Hepatocyte (in vitro differentiated cells): ENCODE results near the gene BCOR. TPM values are rescaled to one million over a fixed set of nuclear protein-coding genes. Genes with fewer than 3 reads are reported as not detected.

ENCODE experiments used
- DNase-seq: peaks from one replicate; pipeline ENCODE4 v3.0.0-alpha.2; 2016; ENCODE audit warnings: low spot score
- H2AFZ ChIP-seq: fragments of 200-600 bp; sonication (generic); 2 replicates; pipeline ENCODE4 v1.6.0; 2016; ENCODE audit warnings: antibody characterized with exemption, mild to moderate bottlenecking
- H3K27ac ChIP-seq: fragments of 200-600 bp; sonication (generic); 2 replicates; pipeline ENCODE4 v1.5.1; 2016; ENCODE audit warnings: mild to moderate bottlenecking
- H3K27me3 ChIP-seq: fragments of 200-600 bp; sonication (generic); 2 replicates; pipeline ENCODE4 v1.6.1; 2016
- H3K36me3 ChIP-seq: fragments of 200-600 bp; sonication (generic); replicated peaks from 2 replicates; pipeline ENCODE4 v1.5.1; 2016; ENCODE audit warnings: low read depth; ENCODE audit not compliant: insufficient read depth
- H3K4me1 ChIP-seq: fragments of 200-600 bp; sonication (generic); 2 replicates; pipeline ENCODE4 v1.5.1; 2016; ENCODE audit warnings: mild to moderate bottlenecking, moderate library complexity; ENCODE audit not compliant: insufficient read depth
- H3K4me2 ChIP-seq: fragments of 200-600 bp; sonication (generic); 2 replicates; pipeline ENCODE4 v1.6.0; 2016
- H3K4me3 ChIP-seq: fragments of 200-600 bp; sonication (generic); 2 replicates; pipeline ENCODE4 v1.5.1; 2016; ENCODE audit warnings: mild to moderate bottlenecking
- H3K79me2 ChIP-seq: fragments of 200-600 bp; sonication (generic); 2 replicates; pipeline ENCODE4 v1.6.0; 2017; ENCODE audit warnings: mild to moderate bottlenecking
- H3K9me2 ChIP-seq: fragments of 200-600 bp; sonication (generic); replicated peaks from 2 replicates; pipeline ENCODE4 v1.6.0; 2017; ENCODE audit warnings: mild to moderate bottlenecking; ENCODE audit not compliant: insufficient read depth
- H3K9me3 ChIP-seq: fragments of 200-600 bp; sonication (generic); 2 replicates; pipeline ENCODE4 v1.5.1; 2016; ENCODE audit warnings: low read depth, mild to moderate bottlenecking
- H4K20me1 ChIP-seq: fragments of 200-600 bp; sonication (generic); 2 replicates; pipeline ENCODE4 v1.6.0; 2016; ENCODE audit warnings: mild to moderate bottlenecking; ENCODE audit not compliant: insufficient read depth, poor library complexity, severe bottlenecking
- EZH2 ChIP-seq: fragments of 200-600 bp; sonication (generic); IDR thresholded peaks from 2 replicates; pipeline ENCODE4 v1.6.1; 2016; ENCODE audit warnings: antibody characterized with exemption, mild to moderate bottlenecking, borderline replicate concordance
- EZH2phosphoT487 ChIP-seq: fragments of 200-600 bp; sonication (generic); IDR thresholded peaks from one replicate; pipeline ENCODE4 v1.6.1; 2018; ENCODE audit warnings: antibody characterized with exemption, mild to moderate bottlenecking, low read depth, moderate library complexity; ENCODE audit not compliant: unreplicated experiment, severe bottlenecking
- WGBS: methylation state at CpG from one replicate; pipeline ENCODE4 v1.1.6; 2016; ENCODE audit warnings: low lambda C conversion rate; ENCODE audit errors: missing lambda C conversion rate; 5-methylcytosine and 5-hydroxymethylcytosine counted together
- polyA plus RNA-seq: library from polyadenylated mRNA; unstranded; fragments of >200 nt; fragmentation: Nextera tagmentation; extraction: Ambion mirVana; gene quantifications from 2 replicates; pipeline ENCODE4 v1.2.1, GENCODE V29; 2016
- total RNA-seq: library from RNA; depleted of rRNA; stranded (reverse); fragments of >200 nt; gene quantifications from 2 replicates; pipeline ENCODE4 v1.2.3, GENCODE V29; 2014
- TF ChIP-seq, protein P1 (sequence below): fragments of 200-600 bp; sonication (generic); IDR thresholded peaks from 2 replicates; pipeline ENCODE4 v1.5.1; 2016; ENCODE audit warnings: antibody characterized with exemption, mild to moderate bottlenecking; ENCODE audit not compliant: poor library complexity

Gene BCOR
- total and polyA plus RNA-seq, 2 experiments from 2014 or later = 13.6 to 22.9 TPM

DNA sequence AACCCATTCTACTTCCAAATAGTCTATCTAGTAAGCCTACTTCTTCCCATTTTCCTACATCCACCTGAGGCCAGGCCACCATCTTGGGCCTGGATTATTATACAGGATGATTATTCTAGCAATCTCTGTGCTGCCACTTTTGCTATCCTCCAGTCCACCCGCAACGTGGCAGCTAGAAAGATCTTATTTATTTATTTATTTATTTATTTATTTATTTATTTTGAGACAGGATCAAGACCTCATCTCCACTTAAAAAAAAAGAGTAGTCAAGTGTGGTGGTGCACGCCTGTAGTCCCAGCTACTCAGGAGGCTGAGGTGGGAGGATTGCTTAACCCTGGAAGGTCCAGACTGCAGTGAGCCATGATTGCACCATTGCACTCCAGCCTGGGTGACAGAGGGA lies 15.2 kb upstream of the BCOR start:
- TF ChIP-seq, protein P1, sequence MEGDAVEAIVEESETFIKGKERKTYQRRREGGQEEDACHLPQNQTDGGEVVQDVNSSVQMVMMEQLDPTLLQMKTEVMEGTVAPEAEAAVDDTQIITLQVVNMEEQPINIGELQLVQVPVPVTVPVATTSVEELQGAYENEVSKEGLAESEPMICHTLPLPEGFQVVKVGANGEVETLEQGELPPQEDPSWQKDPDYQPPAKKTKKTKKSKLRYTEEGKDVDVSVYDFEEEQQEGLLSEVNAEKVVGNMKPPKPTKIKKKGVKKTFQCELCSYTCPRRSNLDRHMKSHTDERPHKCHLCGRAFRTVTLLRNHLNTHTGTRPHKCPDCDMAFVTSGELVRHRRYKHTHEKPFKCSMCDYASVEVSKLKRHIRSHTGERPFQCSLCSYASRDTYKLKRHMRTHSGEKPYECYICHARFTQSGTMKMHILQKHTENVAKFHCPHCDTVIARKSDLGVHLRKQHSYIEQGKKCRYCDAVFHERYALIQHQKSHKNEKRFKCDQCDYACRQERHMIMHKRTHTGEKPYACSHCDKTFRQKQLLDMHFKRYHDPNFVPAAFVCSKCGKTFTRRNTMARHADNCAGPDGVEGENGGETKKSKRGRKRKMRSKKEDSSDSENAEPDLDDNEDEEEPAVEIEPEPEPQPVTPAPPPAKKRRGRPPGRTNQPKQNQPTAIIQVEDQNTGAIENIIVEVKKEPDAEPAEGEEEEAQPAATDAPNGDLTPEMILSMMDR = no peak
- TF ChIP-seq EZH2phosphoT487 (no peak), EZH2 (no peak)
- Histone ChIP-seq H3K9me3 (no peaks in the 10 kb centered on the region), H3K9me2 (no peaks in the 10 kb centered on the region), H3K4me1 (peaks cover 16% of the 10 kb centered on the region), H3K27me3 (no peaks in the 10 kb centered on the region), H3K4me3 (no peak overlapping the region), H3K79me2 (no peaks in the 10 kb centered on the region), H3K36me3 (no peaks in the 10 kb centered on the region), H3K27ac (no peak overlapping the region), H3K4me2 (no peak overlapping the region), H2AFZ (no peak overlapping the region), H4K20me1 (no peaks in the 10 kb centered on the region)
- WGBS = 94% methylated on average over 3 of the region's 3 CpGs
- DNase-seq = no peak

DNA sequence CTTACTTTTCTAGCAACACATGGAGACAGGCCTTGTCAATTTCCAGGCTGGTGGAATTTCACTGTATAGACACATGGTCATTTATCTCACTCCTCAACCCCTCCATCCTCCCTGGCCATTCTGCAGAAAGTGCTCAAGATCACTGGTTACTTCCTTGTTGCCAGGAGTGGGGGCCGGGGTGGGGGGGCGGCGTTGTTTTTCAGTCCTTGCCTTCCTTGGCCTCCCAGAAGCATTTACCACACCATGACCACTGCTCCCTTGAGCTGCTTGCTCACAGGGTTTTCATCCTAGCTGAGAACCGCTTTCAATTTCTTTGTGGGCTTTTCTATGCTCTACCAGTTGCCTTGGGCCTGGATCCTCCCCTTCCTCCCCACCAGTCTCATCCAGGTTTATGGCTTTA lies 14.1 kb upstream of the BCOR start:
- Histone ChIP-seq H2AFZ (no peak overlapping the region), H3K36me3 (no peaks in the 10 kb centered on the region), H3K79me2 (no peaks in the 10 kb centered on the region), H3K9me2 (no peaks in the 10 kb centered on the region), H4K20me1 (no peaks in the 10 kb centered on the region), H3K27ac (no peak overlapping the region), H3K9me3 (no peaks in the 10 kb centered on the region), H3K4me1 (peaks cover 27% of the 10 kb centered on the region), H3K4me3 (no peak overlapping the region), H3K4me2 (no peak overlapping the region), H3K27me3 (no peaks in the 10 kb centered on the region)
- TF ChIP-seq EZH2phosphoT487 = no peak
- no peak for TF ChIP-seq EZH2
- TF ChIP-seq, protein P1 = no peak
- no peak for DNase-seq
- 83% methylated on average over 4 of the region's 4 CpGs for WGBS

DNA sequence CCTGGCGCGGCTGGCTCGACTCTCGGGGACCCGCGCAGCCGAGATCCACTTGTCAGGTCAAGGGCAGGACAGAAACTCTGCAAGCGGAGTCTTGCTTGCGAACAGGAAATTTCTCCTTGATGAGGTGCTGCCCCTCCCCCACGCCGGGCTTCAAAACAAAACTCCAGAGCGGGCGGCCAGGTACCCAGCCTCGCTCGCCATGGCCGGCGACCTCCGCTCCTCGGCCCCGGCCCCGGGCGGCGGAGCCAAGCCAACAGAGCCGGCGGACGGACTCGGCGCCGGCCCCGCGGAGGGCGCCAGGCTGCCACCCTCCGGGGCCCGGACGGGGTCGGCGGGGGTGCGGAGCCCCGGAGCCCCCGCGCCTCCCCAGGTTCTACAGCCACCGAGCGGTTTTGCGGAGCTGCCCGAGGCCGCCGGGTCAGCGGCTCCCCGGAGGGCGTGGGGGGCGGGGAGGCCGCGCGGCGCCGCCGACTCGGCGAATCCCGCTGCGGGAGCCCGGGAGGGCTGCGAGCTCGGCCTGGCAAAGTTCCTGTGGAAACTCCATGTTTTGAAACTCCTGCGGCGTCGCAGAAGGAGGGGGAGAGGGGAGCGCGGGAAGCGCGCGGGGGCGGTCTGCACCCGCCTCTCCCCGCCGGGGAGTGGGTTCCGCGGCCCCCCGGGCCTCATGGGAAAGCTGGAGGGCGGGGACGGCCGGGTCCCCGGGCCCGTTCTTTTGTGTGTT lies 11.7 kb upstream of the BCOR start:
- Histone ChIP-seq H3K27me3 (no peaks in the 10 kb centered on the region), H3K9me3 (no peaks in the 10 kb centered on the region), H3K27ac (peak overlapping the region; percentile 93), H3K9me2 (no peaks in the 10 kb centered on the region), H4K20me1 (no peaks in the 10 kb centered on the region), H2AFZ (peak overlapping the region; percentile 63), H3K36me3 (no peaks in the 10 kb centered on the region), H3K79me2 (no peaks in the 10 kb centered on the region), H3K4me3 (peak overlapping the region; percentile 73), H3K4me2 (peak overlapping the region; percentile 96), H3K4me1 (peaks cover 39% of the 10 kb centered on the region)
- peak; percentile 81 for DNase-seq
- TF ChIP-seq, protein P1 = no peak
- no peak for TF ChIP-seq EZH2phosphoT487
- no peak for TF ChIP-seq EZH2
- 1% methylated on average over 47 of the region's 84 CpGs for WGBS
